HepG2 (cell line): ENCODE results near the gene LPAR4. TPM values are rescaled to one million over a fixed set of nuclear protein-coding genes. Genes with fewer than 3 reads are reported as not detected.

Experiments
- ATAC-seq: fragments of 200-7000 bp; cut with Tn5 transposase; 3 replicates; pipeline ENCODE4 v1.9.1; 2020; ENCODE audit warnings: mild to moderate bottlenecking, moderate library complexity
- BruUV-seq: library from RNA; stranded (reverse); fragments of 400-500 nt; replicated peaks from 2 replicates; lab custom pipeline; 2021; lab: Mats Ljungman, UMichigan
- CTCF ChIA-PET: fragments of 300-600 bp; formaldehyde crosslinking; extraction: SDS; loops from one replicate; lab custom pipeline; 2021; ENCODE audit warnings: low total read pairs, inconsistent platforms, low intra/inter-chr PET ratio; lab: Yijun Ruan, JAX
- POLR2A ChIA-PET: fragments of 350-600 bp; sonication (Branson Sonifier 250); formaldehyde crosslinking; loops from one replicate; lab custom pipeline; 2020; ENCODE audit warnings: antibody characterized with exemption, inconsistent platforms; lab: Yijun Ruan, JAX
- DNase-seq: peaks from one replicate; pipeline ENCODE4 v3.0.0-alpha.2; 2015; ENCODE audit warnings: low spot score
- FAIRE-seq: peaks from 3 replicates; lab custom pipeline; 2011; peaks lifted over from hg19 to GRCh38; lab: Jason Lieb, UNC
- H2AFZ ChIP-seq: one replicate; pipeline ENCODE4 v1.6.1; 2011; ENCODE audit warnings: low read length, inconsistent platforms
- H3K27ac ChIP-seq: fragments of 300-600 bp; 3 replicates; pipeline ENCODE4 v1.8.0; 2011; ENCODE audit warnings: mixed run types, mild to moderate bottlenecking, mixed read lengths, low read length, inconsistent platforms; ENCODE audit not compliant: insufficient read depth; ENCODE audit errors: extremely low read length
- H3K27me3 ChIP-seq, 2 experiments: fragments of 200-600 bp in 1 of 2; 2 replicates in 1 of 2; 3 replicates in 1 of 2; pipeline versions ENCODE4 v1.6.0 to v1.8.0; 2011; ENCODE audit warnings: low read length in 2 of 2, mild to moderate bottlenecking in 2 of 2, moderate library complexity in 2 of 2, inconsistent platforms in 1 of 2; ENCODE audit not compliant: insufficient read depth in 2 of 2, control insufficient read depth in 1 of 2
- H3K36me3 ChIP-seq, 2 experiments: fragments of 200-600 bp in 1 of 2; replicated peaks in 1 of 2; 2 replicates in 1 of 2; 3 replicates in 1 of 2; pipeline versions ENCODE4 v1.5.1 to v1.8.0; 2011; ENCODE audit warnings: low read length in 2 of 2, inconsistent platforms in 1 of 2; ENCODE audit not compliant: insufficient read depth in 2 of 2, control insufficient read depth in 1 of 2
- H3K4me1 ChIP-seq: 2 replicates; pipeline ENCODE4 v1.5.1; 2012; ENCODE audit warnings: low read length, inconsistent platforms; ENCODE audit not compliant: insufficient read depth
- H3K4me2 ChIP-seq: 2 replicates; pipeline ENCODE4 v1.6.0; 2011; ENCODE audit warnings: low read depth, low read length, inconsistent platforms
- H3K4me3 ChIP-seq, 3 experiments: fragments of 200-600 bp in 1 of 3; sonication (generic), shearing (Covaris generic) in 1 of 3; replicated peaks in 1 of 3; 2 replicates each; pipeline ENCODE4 v1.5.1; 2011 to 2016; ENCODE audit warnings: low read length in 3 of 3, inconsistent platforms in 2 of 3, low read depth in 2 of 3, mild to moderate bottlenecking in 2 of 3, control low read depth in 1 of 3, mixed read lengths in 1 of 3; ENCODE audit not compliant: insufficient read depth in 1 of 3
- H3K79me2 ChIP-seq: one replicate; pipeline ENCODE4 v1.6.1; 2011; ENCODE audit warnings: low read length, inconsistent platforms; ENCODE audit not compliant: insufficient read depth
- H3K9ac ChIP-seq: 2 replicates; pipeline ENCODE4 v1.6.0; 2011; ENCODE audit warnings: mild to moderate bottlenecking, low read depth, low read length, inconsistent platforms; ENCODE audit not compliant: insufficient read depth
- H3K9me3 ChIP-seq: 2 replicates; pipeline ENCODE4 v1.5.1; 2012; ENCODE audit warnings: mild to moderate bottlenecking, low read length
- H4K20me1 ChIP-seq: 2 replicates; pipeline ENCODE4 v1.6.0; 2011; ENCODE audit warnings: inconsistent platforms, mild to moderate bottlenecking, low read length, moderate library complexity; ENCODE audit not compliant: insufficient read depth
- ATF7-NPFF ChIP-seq: sonication (generic); formaldehyde crosslinking; IDR thresholded peaks from 2 replicates; pipeline ENCODE4 v1.8.1; 2023; ENCODE audit warnings: mild to moderate bottlenecking, low read depth, missing genetic modification reagents, moderate library complexity
- FOXK1 ChIP-seq: sonication (generic); formaldehyde crosslinking; IDR thresholded peaks from 2 replicates; pipeline ENCODE4 v1.4.0; 2020; ENCODE audit warnings: low read depth, missing genetic modification reagents, borderline replicate concordance
- GTF2F1 ChIP-seq: fragments of 150-350 bp; IDR thresholded peaks from 2 replicates; pipeline ENCODE4 v1.6.1; 2014; ENCODE audit warnings: low read length
- MIER3 ChIP-seq: IDR thresholded peaks from 2 replicates; pipeline ENCODE4 v1.6.1; 2016; ENCODE audit warnings: missing compliant biosample characterization, borderline replicate concordance
- PITX1 ChIP-seq: sonication (generic); formaldehyde crosslinking; IDR thresholded peaks from 2 replicates; pipeline ENCODE4 v1.5.1; 2020; ENCODE audit warnings: mild to moderate bottlenecking, missing genetic modification reagents
- SMC3 ChIP-seq: IDR thresholded peaks from 2 replicates; pipeline ENCODE4 v1.6.1; 2011; ENCODE audit warnings: low read length, improper control_type of control experiment
- THRA ChIP-seq: sonication (generic); formaldehyde crosslinking; IDR thresholded peaks from 2 replicates; pipeline ENCODE4 v1.4.0; 2020; ENCODE audit warnings: missing genetic modification reagents, borderline replicate concordance
- TOPORS ChIP-seq: sonication (generic); formaldehyde crosslinking; IDR thresholded peaks from 2 replicates; pipeline ENCODE4 v1.8.0; 2023; ENCODE audit warnings: mild to moderate bottlenecking, missing genetic modification reagents
- ZFP82 ChIP-seq: sonication (generic); formaldehyde crosslinking; IDR thresholded peaks from 2 replicates; pipeline ENCODE4 v1.5.1; 2020; ENCODE audit warnings: mild to moderate bottlenecking, missing genetic modification reagents, borderline replicate concordance
- ZFYVE20 ChIP-seq: sonication (generic); formaldehyde crosslinking; IDR thresholded peaks from 2 replicates; pipeline ENCODE4 v1.8.0; 2023; ENCODE audit warnings: low read depth, mild to moderate bottlenecking, moderate library complexity, missing genetic modification reagents, borderline replicate concordance
- ZNF142 ChIP-seq: sonication (generic); formaldehyde crosslinking; IDR thresholded peaks from 2 replicates; pipeline ENCODE4 v1.4.0; 2020; ENCODE audit warnings: missing genetic modification reagents
- ZNF430 ChIP-seq: sonication (generic); formaldehyde crosslinking; IDR thresholded peaks from 2 replicates; pipeline ENCODE4 v1.9.0; 2021; ENCODE audit warnings: mild to moderate bottlenecking, missing genetic modification reagents
- ZNF496 ChIP-seq: sonication (generic); formaldehyde crosslinking; IDR thresholded peaks from 2 replicates; pipeline ENCODE4 v1.8.1; 2023; ENCODE audit warnings: mild to moderate bottlenecking, moderate library complexity, missing genetic modification reagents; ENCODE audit not compliant: insufficient replicate concordance
- ZNF670 ChIP-seq: sonication (generic); formaldehyde crosslinking; IDR thresholded peaks from 2 replicates; pipeline ENCODE4 v1.8.0; 2022; ENCODE audit warnings: mild to moderate bottlenecking, missing genetic modification reagents, borderline replicate concordance
- ZNF724P ChIP-seq: sonication (generic); formaldehyde crosslinking; IDR thresholded peaks from 2 replicates; pipeline ENCODE4 v1.8.0; 2022; ENCODE audit warnings: missing genetic modification reagents, borderline replicate concordance
- ZNF747 ChIP-seq: sonication (generic); formaldehyde crosslinking; IDR thresholded peaks from 2 replicates; pipeline ENCODE4 v1.8.1; 2023; ENCODE audit warnings: missing genetic modification reagents, mild to moderate bottlenecking, borderline replicate concordance
- ZNF816 ChIP-seq: sonication (generic); formaldehyde crosslinking; IDR thresholded peaks from 2 replicates; pipeline ENCODE4 v1.8.0; 2022; ENCODE audit warnings: missing genetic modification reagents, mild to moderate bottlenecking, borderline replicate concordance
- WGBS: methylation state at CpG from one replicate; pipeline ENCODE4 v1.1.6; 2017; ENCODE audit warnings: low lambda C conversion rate; 5-methylcytosine and 5-hydroxymethylcytosine counted together
- in situ Hi-C: cut with HindIII; loops from 2 replicates; pipeline ENCODE4 v1.10.0; 2017; ENCODE audit warnings: low pct_unique_long_range_greater_than_20kb; ENCODE audit not compliant: extremely low pct_ligation_motif_present
- intact Hi-C: fragments of 100-400 bp; cut with micrococcal nuclease; formaldehyde crosslinking; loops from one replicate; pipeline ENCODE4 v1.10.0; 2022; ENCODE audit not compliant: unreplicated experiment
- polyA plus RNA-seq, 8 experiments: library from polyadenylated mRNA; depleted of rRNA in 3 of 8; stranded (reverse) in 7 of 8; unstranded in 1 of 8; fragments of >200 nt; fragmentation: Illumina TruSeq in 4 of 8; extraction: Trizol in 4 of 8; gene quantifications; 2 replicates each; pipeline versions ENCODE4 v1.2.1 to v1.2.3, GENCODE V29; 2011 to 2016; ENCODE audit warnings: low read depth in 4 of 8, missing spikeins in 1 of 8, mixed read lengths in 1 of 8; ENCODE audit not compliant: insufficient read depth in 1 of 8
- total RNA-seq, 5 experiments: library from RNA; depleted of rRNA; stranded (reverse); fragments of >200 nt; fragmentation: Illumina TruSeq; extraction: Trizol; gene quantifications; 2 replicates each; pipeline ENCODE4 v1.2.3, GENCODE V29; 2016; ENCODE audit warnings: low read depth in 1 of 5

Gene LPAR4
- total and polyA plus RNA-seq, 2 of the 13 experiments (the other 11 are each of a cell fraction or from before 2014, with no cell fraction given): not detected

GRCh38 chrX:78706071-78706470 lies 41.4 kb upstream of the LPAR4 start (continued):
- TF ChIP-seq ZNF142: no peak
- no peak for TF ChIP-seq ZNF670
- TF ChIP-seq ZFYVE20 (CRISPR knock-in tag): no peak
- TF ChIP-seq ZNF747 (CRISPR knock-in tag): no peak
- TF ChIP-seq GTF2F1: no peak
- no peak for TF ChIP-seq ZFP82 (CRISPR knock-in tag)

GRCh38 chrX:78708262-78708661 lies 39.3 kb upstream of the LPAR4 start:
- H3K79me2 ChIP-seq: no peaks in the 10 kb centered on the region
- no peak overlapping the region for H3K4me2 ChIP-seq
- ChIA-PET POLR2A (no interaction called here), CTCF (no interaction called here)
- peak; percentile 1 for DNase-seq
- no peaks in the 10 kb centered on the region for H4K20me1 ChIP-seq
- in situ Hi-C loops: no loop called here
- no peaks in the 10 kb centered on the region for H3K4me1 ChIP-seq
- H3K9me3 ChIP-seq: no peaks in the 10 kb centered on the region
- no TSS peak for BruUV-seq
- peak; percentile 71 for ATAC-seq
- no peak overlapping the region for H3K9ac ChIP-seq
- no peak overlapping the region for H3K4me3 ChIP-seq
- intact Hi-C loops: no loop called here
- WGBS: 0% methylated on average over 2 of the region's 2 CpGs
- FAIRE-seq: peak; percentile 56
- H3K36me3 ChIP-seq: no peaks in the 10 kb centered on the region
- H3K27ac ChIP-seq: no peak overlapping the region
- H3K27me3 ChIP-seq: no peaks in the 10 kb centered on the region
- H2AFZ ChIP-seq: no peak overlapping the region
- TF ChIP-seq FOXK1 (CRISPR knock-in tag): no peak
- TF ChIP-seq THRA (CRISPR knock-in tag): no peak
- TF ChIP-seq ATF7-NPFF (CRISPR knock-in tag): no peak
- no peak for TF ChIP-seq MIER3 (CRISPR knock-in tag)
- TF ChIP-seq ZNF496: no peak
- TF ChIP-seq ZNF816: no peak
- TF ChIP-seq SMC3: peak; percentile 38; the same call in 1 of the 2 replicates
- no peak for TF ChIP-seq ZNF430 (CRISPR knock-in tag)
- TF ChIP-seq PITX1: 0 out of 2 replicates have a peak, but pooled peaks have one; percentile 20
- TF ChIP-seq ZNF724P: no peak
- TF ChIP-seq TOPORS: no peak
